GM19240 (cell line): ENCODE measurements around the gene TMEM106C.
"Not testable (repeated sequence)": the region's sequence is repeated elsewhere in the genome, so short reads cannot be mapped to it uniquely, and the experiment has no call there.

Source experiments
- DNase-seq: peaks from one replicate; pipeline ENCODE4 v3.0.0; 2011; ENCODE audit warnings: low spot score; ENCODE audit not compliant: insufficient read length

Gene TMEM106C

GRCh38 chr12:47949441-47950341, 13.7 kb upstream of the TMEM106C start:
- peak; percentile 78 for DNase-seq

DNA sequence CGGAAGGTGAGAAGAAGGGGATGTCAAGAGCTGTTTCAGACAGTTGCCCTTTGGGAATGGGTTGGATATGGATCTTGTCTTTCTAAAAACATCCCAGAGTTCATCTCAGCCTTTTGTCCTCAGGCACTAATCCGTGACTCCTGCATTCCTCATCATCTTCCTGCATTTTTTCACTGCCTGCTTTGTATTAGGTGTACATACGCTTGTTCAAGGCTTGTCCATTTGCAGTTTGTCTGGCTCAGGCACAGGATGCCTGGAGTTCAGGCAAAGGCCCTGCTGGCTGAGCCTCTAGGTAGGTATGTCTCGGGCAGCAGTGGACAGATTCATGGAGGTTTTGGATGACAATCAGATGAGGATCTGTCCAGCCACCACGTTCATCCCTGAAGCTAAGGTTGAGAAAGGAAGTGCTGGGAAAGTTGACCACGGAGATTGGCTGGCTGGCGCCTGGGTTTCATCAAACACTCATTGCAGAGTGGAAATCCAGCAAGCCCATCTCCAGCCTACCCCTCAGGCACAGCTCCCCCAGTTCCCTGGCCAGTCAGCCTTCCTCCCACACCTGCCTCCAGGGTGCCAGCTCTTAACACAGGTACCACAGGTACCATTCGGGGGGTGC, 12.4 kb upstream of the TMEM106C start:
- DNase-seq: no peak

DNA sequence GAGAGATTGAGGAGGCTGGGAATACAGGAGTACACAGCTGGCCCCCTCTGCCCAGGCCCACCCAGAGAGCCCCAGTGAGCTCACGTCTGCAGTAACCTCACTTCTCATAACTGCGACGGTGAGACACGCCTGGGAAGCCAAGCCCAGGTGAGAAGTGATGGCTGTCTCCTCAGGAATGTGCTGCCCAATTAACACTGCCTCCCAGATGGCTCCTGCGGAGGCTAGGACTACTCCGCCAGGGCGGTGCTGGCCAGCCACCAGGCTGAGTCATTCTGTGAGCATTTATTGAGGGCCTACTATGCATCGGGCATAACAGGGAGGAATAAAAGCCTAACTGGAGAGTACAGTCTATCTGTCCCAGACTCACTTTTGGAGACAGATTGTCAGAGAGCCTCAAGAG, 9.3 kb upstream of the TMEM106C start:
- no peak for DNase-seq

- DNase-seq: no peak
These were observed 8.8 kb upstream of the TMEM106C start for GRCh38 chr12:47954467-47955045.

DNA sequence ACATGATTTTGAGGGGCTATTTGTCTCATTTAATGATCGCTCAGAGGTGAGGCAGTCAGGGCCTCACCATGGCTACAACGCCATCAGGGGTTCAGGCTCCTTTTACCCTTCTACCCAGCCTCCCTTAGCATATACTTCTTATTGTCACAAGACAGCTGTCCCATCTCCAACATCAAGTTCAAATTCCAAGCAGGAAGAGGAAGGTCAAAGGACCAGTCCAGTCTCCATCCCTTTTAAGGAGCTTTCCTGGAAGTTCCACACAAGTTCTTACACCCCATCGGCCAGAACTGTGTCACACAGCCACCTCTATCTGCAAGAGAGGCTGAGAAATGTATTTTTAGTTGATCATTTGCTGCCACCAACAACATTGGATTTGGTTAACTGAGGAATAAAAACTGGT, 8.3 kb upstream of the TMEM106C start:
- no peak for DNase-seq

- not testable (repeated sequence) for DNase-seq
These were observed 5.7 kb upstream of the TMEM106C start for GRCh38 chr12:47957671-47958070.

- DNase-seq: no peak
These were observed 1.2 kb upstream of the TMEM106C start for GRCh38 chr12:47962198-47962597.

GRCh38 chr12:47964106-47964728, 821 bp downstream of the TMEM106C start:
- no peak for DNase-seq

- no peak for DNase-seq
These were observed 2.2 kb downstream of the TMEM106C start for GRCh38 chr12:47965581-47965980.

DNA sequence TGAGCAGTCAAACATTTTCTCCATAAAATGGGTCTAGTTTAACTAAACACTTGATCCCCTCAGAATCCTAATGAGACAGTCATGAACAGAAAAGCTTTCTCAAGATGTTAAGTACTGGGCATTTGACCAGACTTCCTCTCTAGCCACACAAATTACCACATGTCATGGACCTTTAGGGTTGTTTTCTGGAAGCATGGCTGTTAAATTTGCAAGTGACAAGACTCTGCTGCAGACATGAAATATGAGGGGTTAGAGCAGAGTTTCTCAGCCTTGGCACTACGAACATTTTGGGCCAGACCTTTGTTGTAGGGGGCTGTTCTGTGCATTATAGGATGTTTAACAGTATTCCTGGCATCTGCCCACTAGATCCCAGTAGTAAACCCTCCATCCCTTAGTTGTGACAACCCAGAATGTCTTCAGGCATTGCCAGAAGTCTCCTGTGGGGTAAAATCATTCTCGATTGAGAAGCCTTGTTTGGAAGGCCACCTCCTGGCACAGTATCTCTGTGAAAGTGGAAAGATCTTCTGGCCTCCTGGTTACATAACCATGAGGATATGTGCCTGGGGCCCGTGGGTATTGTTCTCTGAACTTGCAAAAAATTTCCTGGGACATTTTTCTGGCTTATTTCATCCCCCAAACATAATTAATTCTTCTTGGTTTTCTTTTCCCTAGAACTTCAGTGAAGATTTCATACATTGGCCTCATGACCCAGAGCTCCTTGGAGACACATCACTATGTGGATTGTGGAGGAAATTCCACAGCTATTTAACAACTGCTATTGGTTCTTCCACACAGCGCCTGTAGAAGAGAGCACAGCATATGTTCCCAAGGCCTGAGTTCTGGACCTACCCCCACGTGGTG, 4.3 kb downstream of the TMEM106C start:
- no peak for DNase-seq

DNA sequence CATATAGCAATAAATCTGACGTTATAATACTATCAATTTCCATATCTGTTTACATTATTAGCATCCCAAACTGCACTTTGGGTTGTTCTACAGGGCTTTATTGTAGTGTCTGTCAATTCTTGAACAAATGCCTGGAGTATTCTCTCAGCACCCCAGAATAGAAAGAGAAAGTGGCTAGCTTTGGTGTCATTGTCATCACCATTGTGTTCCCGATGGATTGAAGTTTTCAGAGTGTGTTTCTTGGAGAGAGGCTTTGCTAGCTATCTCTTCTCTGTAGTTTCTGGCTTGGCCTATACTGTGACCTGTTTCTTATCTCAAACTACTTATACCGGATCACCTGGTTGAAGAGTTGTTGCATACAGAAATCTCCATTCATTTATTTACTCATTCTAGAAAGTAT, 6.4 kb downstream of the TMEM106C start:
- no peak for DNase-seq

- DNase-seq: no peak
These were observed 7.4 kb downstream of the TMEM106C start for GRCh38 chr12:47970843-47971242.

DNA sequence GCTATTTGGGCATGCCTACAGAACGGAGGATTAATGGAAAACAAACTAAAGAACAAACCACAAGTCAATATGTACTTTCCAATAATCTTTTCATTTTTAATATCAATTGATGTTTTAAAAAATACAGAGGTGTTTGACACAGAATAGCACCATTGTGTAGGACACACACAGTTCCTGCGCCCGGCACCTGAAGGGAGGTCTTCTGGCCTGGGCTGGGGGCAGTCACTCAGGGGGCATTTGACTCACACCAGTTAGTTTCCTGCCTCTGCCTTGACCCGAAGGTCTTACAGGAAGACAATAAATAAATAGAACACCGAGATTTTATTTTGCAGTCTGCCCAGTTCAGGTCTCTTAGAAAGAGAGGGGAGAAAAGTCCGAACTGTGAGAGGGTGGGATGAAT, 9.5 kb downstream of the TMEM106C start:
- no peak for DNase-seq

DNA sequence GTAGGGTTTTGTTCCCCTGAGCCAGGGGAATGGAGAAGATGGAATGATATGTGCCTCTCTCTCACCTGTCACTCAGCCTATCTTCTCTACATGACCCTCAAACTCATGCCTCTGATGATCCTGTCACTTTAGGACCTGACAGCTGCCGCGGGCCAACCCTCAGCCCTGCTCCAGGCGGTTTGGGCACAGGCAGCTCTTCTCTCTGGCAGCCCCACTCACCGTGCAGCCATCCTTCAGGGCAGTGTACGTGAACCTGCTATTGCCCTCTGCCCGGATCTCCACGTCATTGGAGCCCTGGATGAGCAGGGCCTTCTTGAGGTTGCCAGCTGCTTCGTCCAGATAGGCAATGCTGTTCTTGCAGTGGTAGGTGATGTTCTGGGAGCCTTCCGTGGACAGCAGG, 10.5 kb downstream of the TMEM106C start:
- DNase-seq: no peak

DNA sequence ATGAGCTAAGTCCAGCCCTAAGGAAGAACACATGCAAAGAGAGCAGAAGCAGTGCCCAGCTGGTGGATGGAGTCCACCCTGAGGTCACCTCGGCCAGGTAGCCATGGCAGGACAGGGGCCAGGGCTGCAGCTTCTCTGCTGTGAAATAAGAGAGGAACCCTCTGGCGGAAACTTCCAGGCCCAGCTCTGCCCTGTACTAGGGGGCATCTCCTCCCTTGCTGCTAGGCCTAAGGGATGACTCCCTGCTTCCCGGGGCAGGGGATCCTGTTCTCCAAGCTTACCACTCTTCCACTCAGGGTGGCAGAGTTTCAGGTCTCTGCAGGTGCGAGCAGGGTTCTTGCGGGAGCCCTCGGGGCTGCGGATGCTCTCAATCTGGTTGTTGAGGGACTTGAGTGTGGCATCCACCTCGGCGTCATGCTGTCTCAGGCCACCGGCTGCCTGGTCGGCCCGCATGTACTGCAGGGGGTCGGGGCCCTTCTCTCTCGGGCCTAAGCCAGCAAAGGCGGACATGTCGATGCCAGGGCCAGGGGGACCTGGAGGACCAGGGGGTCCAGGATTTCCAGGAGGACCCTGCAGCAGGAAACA, 11.7 kb downstream of the TMEM106C start:
- DNase-seq: no peak

GRCh38 chr12:47975816-47976215, 12.4 kb downstream of the TMEM106C start:
- DNase-seq: no peak

GRCh38 chr12:47977046-47977771, 13.8 kb downstream of the TMEM106C start:
- DNase-seq: no peak

DNA sequence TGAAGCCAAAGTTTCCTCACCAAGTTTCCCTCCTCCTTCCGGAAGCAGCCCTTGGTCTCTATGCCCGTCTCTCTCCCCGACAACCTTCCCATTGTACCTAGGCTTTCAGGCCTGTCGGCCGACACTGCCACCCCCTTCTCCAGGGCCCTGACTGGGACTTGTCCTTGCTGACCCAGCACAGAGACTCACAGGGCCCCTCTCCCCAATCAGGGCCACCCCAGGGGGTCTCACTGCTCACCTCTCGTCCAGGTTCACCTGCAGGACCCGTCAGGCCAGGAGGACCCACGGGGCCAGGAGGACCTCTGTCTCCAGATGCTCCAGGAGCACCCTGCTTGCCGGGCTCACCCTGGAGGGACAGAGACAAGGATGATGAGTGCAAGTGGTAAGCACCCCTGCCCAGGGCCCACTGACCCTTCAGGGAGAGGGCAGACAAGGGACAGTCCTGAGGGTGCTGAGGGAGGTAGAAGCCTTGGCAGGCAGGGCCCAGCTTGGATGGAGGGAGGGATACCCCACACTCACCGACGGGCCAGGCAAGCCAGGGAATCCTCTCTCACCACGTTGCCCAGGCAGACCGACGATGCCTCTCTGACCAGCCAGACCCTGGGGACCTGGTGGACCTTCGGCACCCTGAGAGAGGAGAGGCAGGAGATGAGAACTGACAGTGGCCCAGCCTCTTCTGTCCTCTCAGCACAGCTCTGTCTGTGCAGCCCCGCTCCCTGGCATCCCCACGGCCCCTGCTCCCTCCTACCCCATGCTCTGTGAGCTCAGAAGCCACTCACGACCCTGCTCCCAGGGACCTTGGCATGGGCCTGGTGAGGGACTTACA, 14.6 kb downstream of the TMEM106C start:
- no peak for DNase-seq

- DNase-seq: no peak
These were observed 15.1 kb downstream of the TMEM106C start for GRCh38 chr12:47978598-47978873.
